IMR-90 (cell line): ENCODE results near the gene RAI1. TPM values are rescaled to one million over a fixed set of nuclear protein-coding genes. Genes with fewer than 3 reads are reported as not detected.

ENCODE experiments used
- ATAC-seq: fragments of 200-7000 bp; cut with Tn5 transposase; 2 replicates; pipeline ENCODE4 v1.9.1; 2020; ENCODE audit warnings: low read depth, mild to moderate bottlenecking, moderate library complexity
- BruUV-seq: library from RNA; stranded (reverse); fragments of 400-500 nt; replicated peaks from 2 replicates; lab custom pipeline; 2021; lab: Mats Ljungman, UMichigan
- CTCF ChIA-PET: fragments of 300-600 bp; formaldehyde crosslinking; extraction: SDS; loops from one replicate; lab custom pipeline; 2021; ENCODE audit warnings: antibody characterized with exemption; lab: Yijun Ruan, JAX
- POLR2A ChIA-PET: fragments of 300-600 bp; sonication (Branson Sonifier 250); formaldehyde crosslinking; loops from one replicate; lab custom pipeline; 2022; ENCODE audit warnings: antibody characterized with exemption; ENCODE audit not compliant: unreplicated experiment; lab: Charles Lee
- DNase-seq: peaks from one replicate; pipeline ENCODE4 v3.0.0; 2013
- H2AFZ ChIP-seq: replicated peaks from 2 replicates; pipeline ENCODE3; 2013; ENCODE audit warnings: low read length, mild to moderate bottlenecking; ENCODE audit not compliant: poor library complexity
- H2AK5ac ChIP-seq: 2 replicates; pipeline ENCODE4 v1.6.1; 2013; ENCODE audit warnings: low read depth, low read length, inconsistent platforms
- H2AK9ac ChIP-seq: replicated peaks from 2 replicates; pipeline ENCODE3; 2013; ENCODE audit warnings: mild to moderate bottlenecking, low read depth, low read length, moderate library complexity; ENCODE audit not compliant: poor library complexity
- H2BK120ac ChIP-seq: 2 replicates; pipeline ENCODE4 v1.6.1; 2013; ENCODE audit warnings: low read depth, low read length, inconsistent platforms
- H2BK15ac ChIP-seq: 3 replicates; pipeline ENCODE4 v1.6.1; 2013; ENCODE audit warnings: low read depth, low read length, inconsistent platforms
- H2BK20ac ChIP-seq: 2 replicates; pipeline ENCODE4 v1.6.1; 2013; ENCODE audit warnings: low read depth, mild to moderate bottlenecking, inconsistent platforms, low read length, moderate library complexity
- H2BK5ac ChIP-seq: 2 replicates; pipeline ENCODE4 v1.6.1; 2013; ENCODE audit warnings: mild to moderate bottlenecking, low read depth, low read length, inconsistent platforms; ENCODE audit not compliant: poor library complexity, severe bottlenecking
- H3K14ac ChIP-seq: replicated peaks from 2 replicates; pipeline ENCODE4 v1.6.1; 2013; ENCODE audit warnings: low read depth, low read length, inconsistent platforms
- H3K18ac ChIP-seq: 2 replicates; pipeline ENCODE4 v1.6.1; 2013; ENCODE audit warnings: low read depth, low read length, control low read depth
- H3K23ac ChIP-seq: 2 replicates; pipeline ENCODE4 v1.6.1; 2013; ENCODE audit warnings: low read depth, low read length, inconsistent platforms
- H3K27ac ChIP-seq: 2 replicates; pipeline ENCODE4 v1.5.1; 2013; ENCODE audit warnings: mild to moderate bottlenecking, control low read depth, low read length; ENCODE audit not compliant: insufficient read depth
- H3K27me3 ChIP-seq: 2 replicates; pipeline ENCODE4 v1.6.1; 2013; ENCODE audit warnings: low read length; ENCODE audit not compliant: control insufficient read depth, insufficient read depth
- H3K36me3 ChIP-seq: 2 replicates; pipeline ENCODE4 v1.6.1; 2013; ENCODE audit warnings: low read length, mixed read lengths; ENCODE audit not compliant: control insufficient read depth, insufficient read depth
- H3K4ac ChIP-seq: 2 replicates; pipeline ENCODE4 v1.6.1; 2013; ENCODE audit warnings: low read depth, low read length, inconsistent platforms
- H3K4me1 ChIP-seq: 2 replicates; pipeline ENCODE4 v1.6.1; 2013; ENCODE audit warnings: low read length, mixed read lengths; ENCODE audit not compliant: control insufficient read depth, insufficient read depth
- H3K4me2 ChIP-seq: 2 replicates; pipeline ENCODE4 v1.6.1; 2013; ENCODE audit warnings: low read depth, mild to moderate bottlenecking, control low read depth, low read length, moderate library complexity
- H3K4me3 ChIP-seq: 2 replicates; pipeline ENCODE4 v1.5.1; 2013; ENCODE audit warnings: low read depth, mild to moderate bottlenecking, control low read depth, low read length, moderate library complexity; ENCODE audit not compliant: insufficient read depth
- H3K56ac ChIP-seq: 2 replicates; pipeline ENCODE4 v1.6.1; 2013; ENCODE audit warnings: low read length, inconsistent platforms; ENCODE audit not compliant: insufficient read depth; ENCODE audit errors: extremely low read depth
- H3K79me1 ChIP-seq, 2 experiments: 2 replicates each; pipeline ENCODE4 v1.6.1; 2013; ENCODE audit warnings: low read length in 2 of 2, inconsistent platforms in 1 of 2, low read depth in 1 of 2
- H3K9ac ChIP-seq: 2 replicates; pipeline ENCODE4 v1.6.1; 2013; ENCODE audit warnings: low read depth, low read length, control low read depth
- H3K9me1 ChIP-seq: 2 replicates; pipeline ENCODE4 v1.6.1; 2013; ENCODE audit warnings: low read length, inconsistent platforms; ENCODE audit not compliant: insufficient read depth
- H3K9me3 ChIP-seq: 2 replicates; pipeline ENCODE4 v1.6.1; 2013; ENCODE audit warnings: low read length; ENCODE audit not compliant: control insufficient read depth, insufficient read depth
- H4K20me1 ChIP-seq: 2 replicates; pipeline ENCODE4 v1.6.1; 2013; ENCODE audit warnings: low read length, inconsistent platforms; ENCODE audit not compliant: insufficient read depth
- H4K5ac ChIP-seq: 2 replicates; pipeline ENCODE4 v1.6.1; 2013; ENCODE audit warnings: mild to moderate bottlenecking, low read depth, low read length, control low read depth
- H4K8ac ChIP-seq, 2 experiments: 2 replicates each; pipeline ENCODE4 v1.6.1; 2013; ENCODE audit warnings: low read depth in 2 of 2, low read length in 2 of 2, control low read depth in 1 of 2, inconsistent platforms in 1 of 2
- H4K91ac ChIP-seq: 2 replicates; pipeline ENCODE4 v1.6.1; 2013; ENCODE audit warnings: low read depth, low read length, inconsistent platforms; ENCODE audit not compliant: insufficient read depth
- BHLHE40 ChIP-seq: fragments of 150-350 bp; IDR thresholded peaks from 2 replicates; pipeline ENCODE4 v1.6.1; 2016; ENCODE audit warnings: mild to moderate bottlenecking, low read depth, low read length
- CEBPB ChIP-seq: IDR thresholded peaks from 2 replicates; pipeline ENCODE4 v1.6.1; 2012; ENCODE audit warnings: low read depth, low read length, improper control_type of control experiment
- CHD1 ChIP-seq: IDR thresholded peaks from 2 replicates; pipeline ENCODE4 v1.6.1; 2012; ENCODE audit warnings: low read depth, low read length, improper control_type of control experiment
- CTCF ChIP-seq: conservative IDR thresholded peaks from 2 replicates; pipeline ENCODE4 v1.5.1; 2012; ENCODE audit warnings: mild to moderate bottlenecking, low read depth, low read length, improper control_type of control experiment
- ELK1 ChIP-seq: fragments of 150-350 bp; IDR thresholded peaks from 2 replicates; pipeline ENCODE4 v1.6.1; 2016; ENCODE audit warnings: low read depth, mild to moderate bottlenecking, low read length, moderate library complexity, borderline replicate concordance
- FOS ChIP-seq: fragments of 150-350 bp; IDR thresholded peaks from 2 replicates; pipeline ENCODE4 v1.6.1; 2016; ENCODE audit warnings: low read depth, low read length
- MAFK ChIP-seq: IDR thresholded peaks from 2 replicates; pipeline ENCODE4 v1.6.1; 2012; ENCODE audit warnings: low read depth, low read length, improper control_type of control experiment
- MAZ ChIP-seq: IDR thresholded peaks from 2 replicates; pipeline ENCODE4 v1.6.1; 2012; ENCODE audit warnings: low read depth, mild to moderate bottlenecking, low read length, improper control_type of control experiment, moderate library complexity, borderline replicate concordance
- MXI1 ChIP-seq: IDR thresholded peaks from 2 replicates; pipeline ENCODE4 v1.6.1; 2012; ENCODE audit warnings: low read depth, mild to moderate bottlenecking, low read length, moderate library complexity, borderline replicate concordance
- NFE2L2 ChIP-seq: fragments of 150-350 bp; IDR thresholded peaks from 2 replicates; pipeline ENCODE4 v1.6.1; 2016; ENCODE audit warnings: low read depth, mild to moderate bottlenecking, low read length
- POLR2A ChIP-seq: IDR thresholded peaks from 2 replicates; pipeline ENCODE4 v1.6.1; 2012; ENCODE audit warnings: mild to moderate bottlenecking, low read depth, low read length
- RAD21 ChIP-seq: IDR thresholded peaks from 2 replicates; pipeline ENCODE4 v1.6.1; 2012; ENCODE audit warnings: low read length, improper control_type of control experiment
- RCOR1 ChIP-seq: IDR thresholded peaks from 2 replicates; pipeline ENCODE4 v1.6.1; 2012; ENCODE audit warnings: mild to moderate bottlenecking, low read length, improper control_type of control experiment; ENCODE audit not compliant: insufficient replicate concordance
- RFX5 ChIP-seq: IDR thresholded peaks from 2 replicates; pipeline ENCODE4 v1.8.0; 2012; ENCODE audit warnings: low read depth, mild to moderate bottlenecking, low read length, moderate library complexity
- SMC3 ChIP-seq: fragments of 150-350 bp; IDR thresholded peaks from 2 replicates; pipeline ENCODE4 v1.6.1; 2016; ENCODE audit warnings: low read depth, mild to moderate bottlenecking, antibody characterized with exemption, low read length, moderate library complexity
- USF2 ChIP-seq: fragments of 150-350 bp; IDR thresholded peaks from 2 replicates; pipeline ENCODE4 v1.6.1; 2017; ENCODE audit warnings: mild to moderate bottlenecking, antibody characterized with exemption, low read length, low read depth
- WGBS, 2 experiments: methylation state at CpG; one replicate each; pipeline versions ENCODE4 v1.1.5 to v1.1.7; 2013; ENCODE audit warnings: missing lambda C conversion rate in 2 of 2; ENCODE audit not compliant: insufficient read length in 1 of 2; ENCODE audit errors: extremely low coverage in 2 of 2; 5-methylcytosine and 5-hydroxymethylcytosine counted together
- dilution Hi-C: fragments of 300-500 bp; cut with HindIII; formaldehyde crosslinking; loops from one replicate; pipeline ENCODE4 v1.14.3; 2018; ENCODE audit warnings: low sequenced_read_pairs; ENCODE audit not compliant: unreplicated experiment
- in situ Hi-C: fragments of 300-500 bp; cut with MboI; formaldehyde crosslinking; loops from 3 replicates; pipeline ENCODE4 v1.14.3; 2019; ENCODE audit warnings: low sequenced_read_pairs, inconsistent platforms, mixed read lengths
- intact Hi-C: fragments of 100-400 bp; cut with micrococcal nuclease; formaldehyde crosslinking; loops from 2 replicates; pipeline ENCODE4 v1.10.0; 2022
- polyA plus RNA-seq, 3 experiments: library from polyadenylated mRNA; depleted of rRNA; stranded (reverse); fragments of >200 nt; gene quantifications; 2 replicates each; pipeline ENCODE4 v1.2.3, GENCODE V29; 2012; ENCODE audit warnings: low replicate concordance in 1 of 3
- total RNA-seq: library from RNA; depleted of rRNA; stranded (reverse); fragments of >200 nt; gene quantifications from 2 replicates; pipeline ENCODE4 v1.2.3, GENCODE V29; 2012

Gene RAI1
- total and polyA plus RNA-seq, 2 of the 4 experiments (the other 2 are of a cell fraction): 1.8 to 10.5 TPM

- H4K20me1 ChIP-seq: peaks cover 50% of the 10 kb centered on the region
- CTCF ChIA-PET: no interaction called here
- intact Hi-C loops: no loop called here
Measured at GRCh38 chr17:17800504-17801021, 119.3 kb downstream of the RAI1 start.

More at GRCh38 chr17:17800504-17801021, 119.3 kb downstream of the RAI1 start:
- Histone ChIP-seq H3K56ac (no peak overlapping the region), H2BK120ac (no peak overlapping the region), H2AK5ac (no peak overlapping the region), H3K36me3 (peaks cover 67% of the 10 kb centered on the region), H3K23ac (no peak overlapping the region), H2BK15ac (no peak overlapping the region), H2AFZ (peak overlapping the region; percentile 8), H2BK5ac (no peak overlapping the region), H3K18ac (no peak overlapping the region), H4K5ac (no peak overlapping the region), H3K4ac (no peak overlapping the region), H3K9ac (no peak overlapping the region), H3K4me2 (no peak overlapping the region), H3K27ac (no peak overlapping the region), H3K9me3 (no peaks in the 10 kb centered on the region), H3K4me3 (no peak overlapping the region), H3K79me1 (peaks cover 20 to 75% of the 10 kb centered on the region in 2 experiments), H3K9me1 (no peaks in the 10 kb centered on the region), H4K91ac (no peak overlapping the region), H3K14ac (no peak overlapping the region), H4K8ac (no peak overlapping the region), H2BK20ac (no peak overlapping the region), H3K4me1 (no peaks in the 10 kb centered on the region), H3K27me3 (no peaks in the 10 kb centered on the region), H2AK9ac (no peak overlapping the region)
- DNase-seq: no peak
- POLR2A ChIA-PET: no interaction called here
- no TSS peak for BruUV-seq
- WGBS, 2 experiments: 96% methylated on average over 8 of the region's 12 CpGs; no CpG with 5 or more reads in 1 of the 2 experiments
- TF ChIP-seq USF2 (no peak), RAD21 (no peak), MAFK (no peak), FOS (no peak), ELK1 (no peak), MXI1 (no peak), CEBPB (no peak), CHD1 (no peak), RFX5 (no peak), POLR2A (no peak), RCOR1 (no peak), MAZ (no peak), SMC3 (no peak), CTCF (no peak), NFE2L2 (no peak), BHLHE40 (no peak)
- no peak for ATAC-seq
- in situ Hi-C loops (no loop called here), dilution Hi-C loops (no loop called here)
